ENCODE measurements around the gene ZFC3H1.

ZFC3H1 gene

DNA sequence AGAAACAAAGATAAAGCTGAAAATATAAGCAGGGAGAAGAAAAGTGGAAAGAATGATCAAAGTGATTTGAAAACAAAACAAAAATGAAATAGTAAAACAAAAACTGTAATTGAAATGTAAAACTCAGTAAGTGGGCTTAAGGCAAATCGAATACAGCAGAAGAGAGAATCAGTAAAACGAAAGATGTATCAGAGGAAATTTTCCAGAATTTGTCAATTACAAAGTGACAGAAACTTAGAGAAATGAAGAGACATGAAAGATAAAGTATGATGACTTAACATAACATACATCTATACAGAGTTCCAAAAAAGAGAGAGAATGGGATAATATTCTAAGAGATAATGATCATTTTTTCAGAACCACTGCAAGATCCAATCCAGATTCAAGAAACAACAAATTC, 10.5 kb downstream of the ZFC3H1 start:
- WGBS, 2 experiments (ENCODE audit: insufficient coverage in 2 of 2): 100% methylated on average over 1 of the region's 2 CpGs; no CpG with 5 or more reads in 1 of the 2 experiments
- H3K36me3 ChIP-seq (ENCODE audit: control insufficient read depth, insufficient read depth, low read length): peaks cover 77% of the 10 kb centered on the region

GRCh38 chr12:71652656-71653055, 11.0 kb downstream of the ZFC3H1 start:
- Histone ChIP-seq H3K27ac (ENCODE audit: low read depth, low read length, severe bottlenecking) (no peak overlapping the region), H3K4me1 (ENCODE audit: control insufficient read depth, insufficient read depth, low read length, poor library complexity, severe bottlenecking) (no peaks in the 10 kb centered on the region), H3K4me3 (ENCODE audit: extremely low read depth, insufficient read depth, low read length, poor library complexity, severe bottlenecking) (no peak overlapping the region), H3K9me3 (ENCODE audit: control insufficient read depth, low read length) (peaks cover 12% of the 10 kb centered on the region), H3K36me3 (ENCODE audit: control insufficient read depth, insufficient read depth, low read length) (peaks cover 73% of the 10 kb centered on the region)
- WGBS, 2 experiments (ENCODE audit: insufficient coverage in 2 of 2): no CpG with 5 or more reads among the region's 1 CpG

More for the DNA sequence above, 10.5 kb downstream of the ZFC3H1 start:
- Histone ChIP-seq H3K9me3 (ENCODE audit: control insufficient read depth, low read length) (peaks cover 12% of the 10 kb centered on the region), H3K27ac (ENCODE audit: low read depth, low read length, severe bottlenecking) (no peak overlapping the region), H3K4me3 (ENCODE audit: extremely low read depth, insufficient read depth, low read length, poor library complexity, severe bottlenecking) (no peak overlapping the region), H3K4me1 (ENCODE audit: control insufficient read depth, insufficient read depth, low read length, poor library complexity, severe bottlenecking) (no peaks in the 10 kb centered on the region)

DNA sequence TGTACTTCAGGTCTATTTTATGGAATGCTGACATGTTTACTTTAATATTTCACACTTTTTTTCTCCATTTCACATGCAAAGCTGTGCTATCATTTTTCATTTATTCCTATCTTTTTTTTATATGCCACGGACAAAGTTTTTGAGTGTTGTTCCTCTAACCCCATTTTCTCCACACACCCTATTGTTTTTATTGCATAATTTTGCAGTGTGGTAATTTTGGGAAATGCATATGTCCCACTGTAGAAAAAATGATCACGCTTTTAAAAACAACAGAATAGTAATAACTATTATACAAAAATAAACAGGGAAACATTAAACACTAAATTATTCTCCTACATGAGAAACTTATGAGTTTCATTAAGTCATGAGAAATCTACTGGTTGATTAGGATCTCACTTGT, 14.2 kb downstream of the ZFC3H1 start:
- Histone ChIP-seq H3K27ac (ENCODE audit: low read depth, low read length, severe bottlenecking) (no peak overlapping the region), H3K36me3 (ENCODE audit: control insufficient read depth, insufficient read depth, low read length) (peaks cover 81% of the 10 kb centered on the region), H3K9me3 (ENCODE audit: control insufficient read depth, low read length) (peaks cover 12% of the 10 kb centered on the region), H3K4me1 (ENCODE audit: control insufficient read depth, insufficient read depth, low read length, poor library complexity, severe bottlenecking) (no peaks in the 10 kb centered on the region), H3K4me3 (ENCODE audit: extremely low read depth, insufficient read depth, low read length, poor library complexity, severe bottlenecking) (no peak overlapping the region)
- no CpG with 5 or more reads among the region's 2 CpGs for WGBS, 2 experiments (ENCODE audit: insufficient coverage in 2 of 2)

GRCh38 chr12:71648537-71648936, 15.1 kb downstream of the ZFC3H1 start:
- H3K4me3 ChIP-seq (ENCODE audit: extremely low read depth, insufficient read depth, low read length, poor library complexity, severe bottlenecking): no peak overlapping the region
- no peak overlapping the region for H3K27ac ChIP-seq (ENCODE audit: low read depth, low read length, severe bottlenecking)
- WGBS, 2 experiments (ENCODE audit: insufficient coverage in 2 of 2): 92 to 100% methylated on average over 3 of the region's 4 CpGs
- peaks cover 4% of the 10 kb centered on the region for H3K9me3 ChIP-seq (ENCODE audit: control insufficient read depth, low read length)
- peaks cover 78% of the 10 kb centered on the region for H3K36me3 ChIP-seq (ENCODE audit: control insufficient read depth, insufficient read depth, low read length)
- H3K4me1 ChIP-seq (ENCODE audit: control insufficient read depth, insufficient read depth, low read length, poor library complexity, severe bottlenecking): no peaks in the 10 kb centered on the region

DNA sequence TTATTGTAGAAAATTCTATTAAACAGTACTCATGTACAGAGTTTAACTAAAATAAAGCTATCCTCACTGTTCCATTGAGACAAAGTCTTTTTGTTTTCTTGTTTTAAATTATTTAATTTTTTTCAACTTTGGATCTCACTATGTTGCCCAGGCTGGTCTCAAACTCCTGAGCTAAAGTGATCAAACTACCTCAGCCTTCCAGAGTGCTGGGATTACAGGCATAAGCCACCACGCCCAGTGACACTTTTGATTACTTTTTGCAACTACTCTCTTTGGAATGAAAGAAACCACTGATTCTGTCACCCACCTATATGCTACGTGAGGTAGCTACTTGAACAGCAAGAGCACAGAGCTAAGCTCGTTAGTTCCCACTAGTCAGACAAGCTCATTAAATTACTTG, 17.1 kb downstream of the ZFC3H1 start:
- H3K4me3 ChIP-seq (ENCODE audit: extremely low read depth, insufficient read depth, low read length, poor library complexity, severe bottlenecking): no peak overlapping the region
- peaks cover 75% of the 10 kb centered on the region for H3K36me3 ChIP-seq (ENCODE audit: control insufficient read depth, insufficient read depth, low read length)
- no peak overlapping the region for H3K27ac ChIP-seq (ENCODE audit: low read depth, low read length, severe bottlenecking)
- WGBS, 2 experiments (ENCODE audit: insufficient coverage in 2 of 2): 92 to 100% methylated on average over 2 to 3 of the region's 3 CpGs
- H3K4me1 ChIP-seq (ENCODE audit: control insufficient read depth, insufficient read depth, low read length, poor library complexity, severe bottlenecking): no peaks in the 10 kb centered on the region
- no peaks in the 10 kb centered on the region for H3K9me3 ChIP-seq (ENCODE audit: control insufficient read depth, low read length)

DNA sequence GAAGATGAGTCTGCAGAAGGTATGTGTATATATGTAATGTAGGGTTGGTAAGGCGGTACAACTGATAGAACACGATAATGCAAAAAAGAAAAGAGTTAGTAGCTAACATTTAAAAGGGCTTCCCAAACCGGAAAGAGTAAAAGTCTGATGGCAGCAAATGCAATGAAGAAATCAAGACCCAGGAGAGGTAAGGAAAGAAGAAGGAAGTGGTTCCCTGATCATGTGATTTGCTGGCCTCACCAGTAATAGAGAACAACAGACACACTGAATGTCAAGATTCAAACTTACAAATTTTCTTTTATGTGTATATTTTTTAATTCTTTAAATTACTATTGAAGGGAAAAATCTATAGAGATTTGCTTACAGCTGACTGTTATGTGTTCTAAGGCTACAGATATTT, 18.4 kb downstream of the ZFC3H1 start:
- H3K36me3 ChIP-seq (ENCODE audit: control insufficient read depth, insufficient read depth, low read length): peaks cover 72% of the 10 kb centered on the region
- WGBS, 2 experiments (ENCODE audit: insufficient coverage in 2 of 2): 86 to 100% methylated on average over 3 of the region's 3 CpGs
- no peak overlapping the region for H3K4me3 ChIP-seq (ENCODE audit: extremely low read depth, insufficient read depth, low read length, poor library complexity, severe bottlenecking)
- H3K27ac ChIP-seq (ENCODE audit: low read depth, low read length, severe bottlenecking): no peak overlapping the region
- H3K4me1 ChIP-seq (ENCODE audit: control insufficient read depth, insufficient read depth, low read length, poor library complexity, severe bottlenecking): no peaks in the 10 kb centered on the region
- H3K9me3 ChIP-seq (ENCODE audit: control insufficient read depth, low read length): no peaks in the 10 kb centered on the region

GRCh38 chr12:71642264-71642663, 21.4 kb downstream of the ZFC3H1 start:
- Histone ChIP-seq H3K9me3 (ENCODE audit: control insufficient read depth, low read length) (no peaks in the 10 kb centered on the region), H3K4me1 (ENCODE audit: control insufficient read depth, insufficient read depth, low read length, poor library complexity, severe bottlenecking) (no peaks in the 10 kb centered on the region), H3K36me3 (ENCODE audit: control insufficient read depth, insufficient read depth, low read length) (peaks cover 62% of the 10 kb centered on the region), H3K4me3 (ENCODE audit: extremely low read depth, insufficient read depth, low read length, poor library complexity, severe bottlenecking) (no peak overlapping the region), H3K27ac (ENCODE audit: low read depth, low read length, severe bottlenecking) (no peak overlapping the region)
- 100% methylated on average over 1 to 2 of the region's 2 CpGs for WGBS, 2 experiments (ENCODE audit: insufficient coverage in 2 of 2)

DNA sequence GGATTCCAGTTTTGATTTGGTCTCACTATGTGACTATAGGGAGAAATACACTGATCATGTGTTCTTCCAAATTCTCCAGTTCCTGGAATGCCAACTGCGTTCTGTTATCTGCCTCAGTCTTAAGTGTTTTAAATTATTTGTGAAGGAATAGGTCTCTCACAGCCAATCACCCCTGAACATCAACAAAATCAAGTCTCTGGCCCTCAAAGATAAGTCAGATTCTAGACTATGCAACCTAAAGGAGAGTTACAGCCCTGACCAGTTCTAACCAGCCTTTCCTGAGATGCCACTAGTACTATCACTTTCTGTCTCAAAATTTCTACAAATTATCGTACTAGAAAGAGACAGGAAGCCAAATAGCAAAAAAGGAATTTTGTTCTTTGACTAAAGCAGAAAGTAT, 22.3 kb downstream of the ZFC3H1 start:
- no peak overlapping the region for H3K4me3 ChIP-seq (ENCODE audit: extremely low read depth, insufficient read depth, low read length, poor library complexity, severe bottlenecking)
- no CpG with 5 or more reads among the region's 2 CpGs for WGBS, 2 experiments (ENCODE audit: insufficient coverage in 2 of 2)
- H3K36me3 ChIP-seq (ENCODE audit: control insufficient read depth, insufficient read depth, low read length): peaks cover 55% of the 10 kb centered on the region
- H3K4me1 ChIP-seq (ENCODE audit: control insufficient read depth, insufficient read depth, low read length, poor library complexity, severe bottlenecking): no peaks in the 10 kb centered on the region
- H3K27ac ChIP-seq (ENCODE audit: low read depth, low read length, severe bottlenecking): no peak overlapping the region
- H3K9me3 ChIP-seq (ENCODE audit: control insufficient read depth, low read length): no peaks in the 10 kb centered on the region

DNA sequence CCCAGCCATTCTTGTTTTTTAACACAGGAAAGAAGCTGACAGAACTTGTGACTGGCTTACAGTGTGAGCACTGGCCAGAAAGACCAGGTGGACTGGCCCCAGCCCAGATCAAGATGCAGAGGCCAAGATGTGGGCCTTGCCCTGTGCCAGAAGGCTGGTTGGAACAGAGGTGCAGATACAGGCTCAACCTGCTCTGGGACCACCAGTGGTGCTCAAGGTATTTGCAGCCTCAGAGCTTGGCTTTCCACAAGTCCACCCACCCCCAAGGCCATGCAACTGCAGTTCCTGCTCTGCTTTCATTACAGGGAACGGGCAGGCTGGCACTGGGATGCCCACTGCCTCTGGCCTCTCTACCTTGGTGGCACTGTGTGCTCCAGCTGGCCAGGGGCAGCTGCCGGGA, 23.3 kb downstream of the ZFC3H1 start:
- H3K4me1 ChIP-seq (ENCODE audit: control insufficient read depth, insufficient read depth, low read length, poor library complexity, severe bottlenecking): no peaks in the 10 kb centered on the region
- no peaks in the 10 kb centered on the region for H3K9me3 ChIP-seq (ENCODE audit: control insufficient read depth, low read length)
- no peak overlapping the region for H3K27ac ChIP-seq (ENCODE audit: low read depth, low read length, severe bottlenecking)
- no peak overlapping the region for H3K4me3 ChIP-seq (ENCODE audit: extremely low read depth, insufficient read depth, low read length, poor library complexity, severe bottlenecking)
- H3K36me3 ChIP-seq (ENCODE audit: control insufficient read depth, insufficient read depth, low read length): peaks cover 58% of the 10 kb centered on the region
- 88 to 100% methylated on average over 1 of the region's 2 CpGs for WGBS, 2 experiments (ENCODE audit: insufficient coverage in 2 of 2)

DNA sequence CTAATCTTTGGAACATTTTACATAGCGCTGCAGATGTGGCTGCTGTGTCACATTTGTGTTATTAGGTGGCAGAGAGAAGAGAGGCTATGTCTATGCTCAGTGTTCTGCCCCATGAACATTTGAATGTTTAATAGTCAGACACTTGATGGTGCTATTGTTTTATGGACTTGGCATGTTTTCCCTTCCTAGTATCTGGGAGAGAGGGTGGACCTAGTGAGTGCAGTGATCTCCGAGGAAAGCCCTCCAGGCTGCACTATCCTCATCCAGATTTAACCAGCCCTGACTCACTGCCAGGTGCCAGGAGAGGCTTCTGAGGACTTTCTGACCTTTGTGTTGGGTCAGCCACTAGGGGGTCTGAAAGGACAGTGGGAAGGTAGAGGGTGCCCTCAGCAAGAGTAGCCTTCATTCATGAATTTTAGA, 24.3 kb downstream of the ZFC3H1 start:
- Histone ChIP-seq H3K9me3 (ENCODE audit: control insufficient read depth, low read length) (no peaks in the 10 kb centered on the region), H3K4me3 (ENCODE audit: extremely low read depth, insufficient read depth, low read length, poor library complexity, severe bottlenecking) (no peak overlapping the region), H3K36me3 (ENCODE audit: control insufficient read depth, insufficient read depth, low read length) (peaks cover 54% of the 10 kb centered on the region), H3K4me1 (ENCODE audit: control insufficient read depth, insufficient read depth, low read length, poor library complexity, severe bottlenecking) (no peaks in the 10 kb centered on the region), H3K27ac (ENCODE audit: low read depth, low read length, severe bottlenecking) (no peak overlapping the region)
- WGBS, 2 experiments (ENCODE audit: insufficient coverage in 2 of 2): no CpG with 5 or more reads among the region's 2 CpGs

DNA sequence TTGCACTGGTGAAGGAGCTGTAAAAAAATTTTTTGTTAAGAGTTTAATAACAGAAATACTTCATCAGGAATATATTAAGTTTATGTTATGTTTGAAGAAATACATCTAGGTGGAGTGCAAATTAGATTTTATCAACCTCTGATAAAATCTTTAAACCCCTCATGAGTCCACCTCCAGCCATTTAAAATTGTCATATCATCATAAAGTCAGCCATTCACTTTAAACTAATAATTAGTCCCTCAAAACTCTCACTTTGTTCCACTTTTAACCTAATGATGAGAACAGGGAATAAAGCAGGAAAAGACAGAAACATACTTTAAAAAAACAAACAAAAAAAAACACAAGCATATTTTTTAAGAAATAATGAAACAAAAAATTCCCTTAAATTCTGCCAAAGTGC, 25.1 kb downstream of the ZFC3H1 start:
- peaks cover 58% of the 10 kb centered on the region for H3K36me3 ChIP-seq (ENCODE audit: control insufficient read depth, insufficient read depth, low read length)
- no peak overlapping the region for H3K27ac ChIP-seq (ENCODE audit: low read depth, low read length, severe bottlenecking)

More for the DNA sequence above, 25.1 kb downstream of the ZFC3H1 start:
- H3K4me3 ChIP-seq (ENCODE audit: extremely low read depth, insufficient read depth, low read length, poor library complexity, severe bottlenecking): no peak overlapping the region
- no peaks in the 10 kb centered on the region for H3K9me3 ChIP-seq (ENCODE audit: control insufficient read depth, low read length)
- no peaks in the 10 kb centered on the region for H3K4me1 ChIP-seq (ENCODE audit: control insufficient read depth, insufficient read depth, low read length, poor library complexity, severe bottlenecking)
